ENCODE results near the gene CAB39L.

The CAB39L gene

GRCh38 chr13:49441312-49441711 is 2.6 kb downstream of the CAB39L start:
- Histone ChIP-seq H3K36me3 (ENCODE audit: control insufficient read depth, insufficient read depth, low read length) (no peaks in the 10 kb centered on the region), H3K27me3 (ENCODE audit: control insufficient read depth, insufficient read depth, low read length) (no peaks in the 10 kb centered on the region)

GRCh38 chr13:49439609-49440008 is 4.3 kb downstream of the CAB39L start:
- Histone ChIP-seq H3K36me3 (ENCODE audit: control insufficient read depth, insufficient read depth, low read length) (no peaks in the 10 kb centered on the region), H3K27ac (ENCODE audit: low read depth, low read length) (no peak overlapping the region), H3K4me3 (ENCODE audit: low read depth, low read length) (no peak overlapping the region), H3K4me1 (ENCODE audit: control insufficient read depth, insufficient read depth, low read length) (peaks cover 8% of the 10 kb centered on the region; the same call in 1 of the 2 replicates), H3K9me3 (ENCODE audit: control insufficient read depth, insufficient read depth, low read depth, low read length) (no peaks in the 10 kb centered on the region), H3K27me3 (ENCODE audit: control insufficient read depth, insufficient read depth, low read length) (no peaks in the 10 kb centered on the region), H3K9ac (ENCODE audit: low read length) (no peak overlapping the region)

More at GRCh38 chr13:49441312-49441711, 2.6 kb downstream of the CAB39L start:
- H3K9me3 ChIP-seq (ENCODE audit: control insufficient read depth, insufficient read depth, low read depth, low read length), result no peaks in the 10 kb centered on the region
- H3K9ac ChIP-seq (ENCODE audit: low read length), result no peak overlapping the region
- peaks cover 8% of the 10 kb centered on the region; the same call in 1 of the 2 replicates for H3K4me1 ChIP-seq (ENCODE audit: control insufficient read depth, insufficient read depth, low read length)
- H3K27ac ChIP-seq (ENCODE audit: low read depth, low read length), result no peak overlapping the region
- no peak overlapping the region for H3K4me3 ChIP-seq (ENCODE audit: low read depth, low read length)

- H3K9me3 ChIP-seq (ENCODE audit: control insufficient read depth, insufficient read depth, low read depth, low read length), result no peaks in the 10 kb centered on the region
- no peak overlapping the region for H3K4me3 ChIP-seq (ENCODE audit: low read depth, low read length)
- no peak overlapping the region for H3K9ac ChIP-seq (ENCODE audit: low read length)
- H3K36me3 ChIP-seq (ENCODE audit: control insufficient read depth, insufficient read depth, low read length), result no peaks in the 10 kb centered on the region
- H3K4me1 ChIP-seq (ENCODE audit: control insufficient read depth, insufficient read depth, low read length), result peaks cover 3% of the 10 kb centered on the region; the same call in 1 of the 2 replicates
- no peak overlapping the region for H3K27ac ChIP-seq (ENCODE audit: low read depth, low read length)
- H3K27me3 ChIP-seq (ENCODE audit: control insufficient read depth, insufficient read depth, low read length), result no peaks in the 10 kb centered on the region
Observed at GRCh38 chr13:49437705-49438104, 6.2 kb downstream of the CAB39L start.

GRCh38 chr13:49436890-49437289 is 7.0 kb downstream of the CAB39L start:
- no peaks in the 10 kb centered on the region for H3K9me3 ChIP-seq (ENCODE audit: control insufficient read depth, insufficient read depth, low read depth, low read length)
- H3K27ac ChIP-seq (ENCODE audit: low read depth, low read length), result no peak overlapping the region
- no peaks in the 10 kb centered on the region for H3K36me3 ChIP-seq (ENCODE audit: control insufficient read depth, insufficient read depth, low read length)
- no peak overlapping the region for H3K4me3 ChIP-seq (ENCODE audit: low read depth, low read length)
- H3K27me3 ChIP-seq (ENCODE audit: control insufficient read depth, insufficient read depth, low read length), result no peaks in the 10 kb centered on the region
- peaks cover 2% of the 10 kb centered on the region; the same call in 1 of the 2 replicates for H3K4me1 ChIP-seq (ENCODE audit: control insufficient read depth, insufficient read depth, low read length)
- H3K9ac ChIP-seq (ENCODE audit: low read length), result no peak overlapping the region

- H3K9ac ChIP-seq (ENCODE audit: low read length), result no peak overlapping the region
- no peaks in the 10 kb centered on the region for H3K9me3 ChIP-seq (ENCODE audit: control insufficient read depth, insufficient read depth, low read depth, low read length)
- no peak overlapping the region for H3K4me3 ChIP-seq (ENCODE audit: low read depth, low read length)
- H3K27me3 ChIP-seq (ENCODE audit: control insufficient read depth, insufficient read depth, low read length), result no peaks in the 10 kb centered on the region
- no peaks in the 10 kb centered on the region for H3K36me3 ChIP-seq (ENCODE audit: control insufficient read depth, insufficient read depth, low read length)
- no peak overlapping the region for H3K27ac ChIP-seq (ENCODE audit: low read depth, low read length)
- no peaks in the 10 kb centered on the region for H3K4me1 ChIP-seq (ENCODE audit: control insufficient read depth, insufficient read depth, low read length)
Observed at GRCh38 chr13:49435992-49436391, 7.9 kb downstream of the CAB39L start.

- H3K9ac ChIP-seq (ENCODE audit: low read length), result no peak overlapping the region
- no peak overlapping the region for H3K4me3 ChIP-seq (ENCODE audit: low read depth, low read length)
- no peaks in the 10 kb centered on the region for H3K36me3 ChIP-seq (ENCODE audit: control insufficient read depth, insufficient read depth, low read length)
- H3K9me3 ChIP-seq (ENCODE audit: control insufficient read depth, insufficient read depth, low read depth, low read length), result no peaks in the 10 kb centered on the region
- H3K27ac ChIP-seq (ENCODE audit: low read depth, low read length), result no peak overlapping the region
- no peaks in the 10 kb centered on the region for H3K4me1 ChIP-seq (ENCODE audit: control insufficient read depth, insufficient read depth, low read length)
- no peaks in the 10 kb centered on the region for H3K27me3 ChIP-seq (ENCODE audit: control insufficient read depth, insufficient read depth, low read length)
Observed at GRCh38 chr13:49429121-49429520, 14.7 kb downstream of the CAB39L start.

- Histone ChIP-seq H3K27me3 (ENCODE audit: control insufficient read depth, insufficient read depth, low read length) (no peaks in the 10 kb centered on the region), H3K9ac (ENCODE audit: low read length) (no peak overlapping the region), H3K27ac (ENCODE audit: low read depth, low read length) (no peak overlapping the region), H3K4me1 (ENCODE audit: control insufficient read depth, insufficient read depth, low read length) (no peaks in the 10 kb centered on the region), H3K4me3 (ENCODE audit: low read depth, low read length) (no peak overlapping the region), H3K9me3 (ENCODE audit: control insufficient read depth, insufficient read depth, low read depth, low read length) (no peaks in the 10 kb centered on the region), H3K36me3 (ENCODE audit: control insufficient read depth, insufficient read depth, low read length) (no peaks in the 10 kb centered on the region)
Observed at GRCh38 chr13:49428041-49428763, 15.7 kb downstream of the CAB39L start.

- Histone ChIP-seq H3K4me1 (ENCODE audit: control insufficient read depth, insufficient read depth, low read length) (no peaks in the 10 kb centered on the region), H3K27me3 (ENCODE audit: control insufficient read depth, insufficient read depth, low read length) (no peaks in the 10 kb centered on the region)
Observed at GRCh38 chr13:49424011-49424560, 19.8 kb downstream of the CAB39L start.

GRCh38 chr13:49421391-49421790 is 22.5 kb downstream of the CAB39L start:
- H3K4me1 ChIP-seq (ENCODE audit: control insufficient read depth, insufficient read depth, low read length), result no peaks in the 10 kb centered on the region
- H3K27me3 ChIP-seq (ENCODE audit: control insufficient read depth, insufficient read depth, low read length), result no peaks in the 10 kb centered on the region
- no peak overlapping the region for H3K9ac ChIP-seq (ENCODE audit: low read length)
- no peaks in the 10 kb centered on the region for H3K9me3 ChIP-seq (ENCODE audit: control insufficient read depth, insufficient read depth, low read depth, low read length)
- H3K27ac ChIP-seq (ENCODE audit: low read depth, low read length), result no peak overlapping the region
- no peaks in the 10 kb centered on the region for H3K36me3 ChIP-seq (ENCODE audit: control insufficient read depth, insufficient read depth, low read length)
- H3K4me3 ChIP-seq (ENCODE audit: low read depth, low read length), result no peak overlapping the region

More at GRCh38 chr13:49424011-49424560, 19.8 kb downstream of the CAB39L start:
- H3K4me3 ChIP-seq (ENCODE audit: low read depth, low read length), result no peak overlapping the region
- no peaks in the 10 kb centered on the region for H3K36me3 ChIP-seq (ENCODE audit: control insufficient read depth, insufficient read depth, low read length)
- no peak overlapping the region for H3K9ac ChIP-seq (ENCODE audit: low read length)
- H3K27ac ChIP-seq (ENCODE audit: low read depth, low read length), result no peak overlapping the region
- H3K9me3 ChIP-seq (ENCODE audit: control insufficient read depth, insufficient read depth, low read depth, low read length), result no peaks in the 10 kb centered on the region

- Histone ChIP-seq H3K4me1 (ENCODE audit: control insufficient read depth, insufficient read depth, low read length) (peaks cover under 1% of the 10 kb centered on the region; the same call in 1 of the 2 replicates), H3K9ac (ENCODE audit: low read length) (no peak overlapping the region), H3K27me3 (ENCODE audit: control insufficient read depth, insufficient read depth, low read length) (no peaks in the 10 kb centered on the region), H3K4me3 (ENCODE audit: low read depth, low read length) (no peak overlapping the region), H3K36me3 (ENCODE audit: control insufficient read depth, insufficient read depth, low read length) (no peaks in the 10 kb centered on the region), H3K9me3 (ENCODE audit: control insufficient read depth, insufficient read depth, low read depth, low read length) (no peaks in the 10 kb centered on the region), H3K27ac (ENCODE audit: low read depth, low read length) (no peak overlapping the region)
Observed at GRCh38 chr13:49419276-49419675, 24.6 kb downstream of the CAB39L start.

GRCh38 chr13:49418206-49418605 is 25.7 kb downstream of the CAB39L start:
- Histone ChIP-seq H3K4me3 (ENCODE audit: low read depth, low read length) (no peak overlapping the region), H3K9me3 (ENCODE audit: control insufficient read depth, insufficient read depth, low read depth, low read length) (no peaks in the 10 kb centered on the region), H3K4me1 (ENCODE audit: control insufficient read depth, insufficient read depth, low read length) (peaks cover 11% of the 10 kb centered on the region; the same call in 1 of the 2 replicates), H3K36me3 (ENCODE audit: control insufficient read depth, insufficient read depth, low read length) (no peaks in the 10 kb centered on the region), H3K9ac (ENCODE audit: low read length) (no peak overlapping the region), H3K27me3 (ENCODE audit: control insufficient read depth, insufficient read depth, low read length) (peaks cover 8% of the 10 kb centered on the region; the same call in 1 of the 2 replicates), H3K27ac (ENCODE audit: low read depth, low read length) (no peak overlapping the region)

Measured in HUES6 (cell line).